HEK293 (cell line): ENCODE measurements around the gene ARNT2.

Source experiments
- CTCF ChIP-seq: fragments of 450-650 bp; formaldehyde crosslinking; IDR thresholded peaks from 2 replicates; pipeline ENCODE4 v1.5.1; 2016; ENCODE audit warnings: missing biosample characterization, missing genetic modification characterization
- ZBTB26 ChIP-seq: fragments of 450-650 bp; formaldehyde crosslinking; optimal IDR thresholded peaks from 2 replicates; pipeline ENCODE3; 2016; ENCODE audit warnings: missing biosample characterization, mild to moderate bottlenecking, missing genetic modification characterization
- ZNF18 ChIP-seq: fragments of 450-650 bp; formaldehyde crosslinking; IDR thresholded peaks from 2 replicates; pipeline ENCODE4 v1.5.1; 2016; ENCODE audit warnings: missing biosample characterization, missing genetic modification characterization
- ZNF704 ChIP-seq: fragments of 450-650 bp; formaldehyde crosslinking; IDR thresholded peaks from 2 replicates; pipeline ENCODE4 v1.5.1; 2016; ENCODE audit warnings: missing biosample characterization, missing genetic modification characterization

- TF ChIP-seq ZNF18 (tag by site-specific recombination) = no peak
- no peak for TF ChIP-seq ZBTB26 (tag by site-specific recombination)
- no peak for TF ChIP-seq CTCF (tag by site-specific recombination)
- no peak for TF ChIP-seq ZNF704 (tag by site-specific recombination)
Measured at GRCh38 chr15:80640531-80641121, 236.4 kb downstream of the ARNT2 start.
